Keratinocyte (primary cell): ENCODE measurements around the gene CCNL2.

Experiments used
- EZH2 ChIP-seq: IDR thresholded peaks from one replicate; pipeline ENCODE4 v1.6.1; 2012; ENCODE audit warnings: inconsistent platforms, mild to moderate bottlenecking, low read length, moderate library complexity
- TF ChIP-seq, protein P1 (sequence below), 3 experiments: IDR thresholded peaks in 1 of 3; conservative IDR thresholded peaks in 1 of 3; optimal IDR thresholded peaks in 1 of 3; 2 replicates in 2 of 3; 3 replicates in 1 of 3; pipeline versions ENCODE3 to v1.5.1; 2011; ENCODE audit warnings: low read length in 3 of 3, mild to moderate bottlenecking in 3 of 3, moderate library complexity in 2 of 3, control low read depth in 1 of 3, inconsistent platforms in 1 of 3; ENCODE audit not compliant: insufficient read depth in 2 of 3; ENCODE audit errors: extremely low read depth in 1 of 3

DNA sequence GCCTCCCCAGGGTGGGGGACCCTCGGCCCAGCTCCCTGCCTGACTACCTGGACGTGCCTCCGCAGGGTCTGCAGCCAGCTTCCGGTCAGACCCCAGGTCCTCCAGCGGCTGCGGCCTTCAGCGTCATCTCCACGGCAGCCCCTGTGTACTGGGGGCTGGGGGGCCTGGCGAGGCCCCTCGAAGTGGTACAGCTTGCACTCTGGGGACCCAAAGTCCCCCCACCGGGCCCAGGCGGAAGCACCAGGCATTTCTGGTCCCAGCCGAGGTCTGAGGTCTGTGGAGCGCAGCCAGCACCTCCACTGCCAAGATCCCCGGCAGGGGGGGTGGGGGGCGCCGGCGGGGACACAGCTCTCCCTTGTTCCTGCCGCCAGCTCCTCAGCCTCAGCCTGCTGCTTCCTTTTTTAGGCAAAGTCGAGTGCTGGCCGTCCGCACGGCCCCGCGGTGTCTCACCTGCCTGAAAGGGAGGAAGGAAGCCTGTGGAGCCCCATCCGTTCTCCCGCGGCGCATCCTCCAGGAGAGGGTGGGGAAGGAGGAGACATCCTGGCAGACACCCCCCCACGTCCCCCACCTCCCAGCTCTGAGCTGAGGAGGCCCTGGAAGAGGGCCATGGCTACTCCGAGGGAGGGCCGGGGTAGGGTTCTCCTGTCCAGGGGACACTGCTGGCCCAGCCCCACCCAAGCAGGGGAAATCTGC is 35.1 kb upstream of the CCNL2 start:
- TF ChIP-seq, protein P1, sequence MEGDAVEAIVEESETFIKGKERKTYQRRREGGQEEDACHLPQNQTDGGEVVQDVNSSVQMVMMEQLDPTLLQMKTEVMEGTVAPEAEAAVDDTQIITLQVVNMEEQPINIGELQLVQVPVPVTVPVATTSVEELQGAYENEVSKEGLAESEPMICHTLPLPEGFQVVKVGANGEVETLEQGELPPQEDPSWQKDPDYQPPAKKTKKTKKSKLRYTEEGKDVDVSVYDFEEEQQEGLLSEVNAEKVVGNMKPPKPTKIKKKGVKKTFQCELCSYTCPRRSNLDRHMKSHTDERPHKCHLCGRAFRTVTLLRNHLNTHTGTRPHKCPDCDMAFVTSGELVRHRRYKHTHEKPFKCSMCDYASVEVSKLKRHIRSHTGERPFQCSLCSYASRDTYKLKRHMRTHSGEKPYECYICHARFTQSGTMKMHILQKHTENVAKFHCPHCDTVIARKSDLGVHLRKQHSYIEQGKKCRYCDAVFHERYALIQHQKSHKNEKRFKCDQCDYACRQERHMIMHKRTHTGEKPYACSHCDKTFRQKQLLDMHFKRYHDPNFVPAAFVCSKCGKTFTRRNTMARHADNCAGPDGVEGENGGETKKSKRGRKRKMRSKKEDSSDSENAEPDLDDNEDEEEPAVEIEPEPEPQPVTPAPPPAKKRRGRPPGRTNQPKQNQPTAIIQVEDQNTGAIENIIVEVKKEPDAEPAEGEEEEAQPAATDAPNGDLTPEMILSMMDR (optimal IDR thresholded peaks at IDR 0.05 in 1 of 3, IDR thresholded peaks at IDR 0.05 in 1 of 3, conservative IDR thresholded peaks at IDR 0.05 in 1 of 3; ENCODE audit: extremely low read depth in 1 of 3, insufficient read depth in 2 of 3, low read length in 3 of 3): no peak
- no peak for TF ChIP-seq EZH2
